H9 (cell line): ENCODE data around the gene PAX6. TPM values are rescaled to one million over a fixed set of nuclear protein-coding genes. Genes with fewer than 3 reads are reported as not detected.

Source experiments
- DNase-seq: peaks from one replicate; pipeline ENCODE4 v3.0.0-alpha.2; 2017
- H2AFZ ChIP-seq: one replicate; pipeline ENCODE4 v1.6.1; 2013; ENCODE audit warnings: mild to moderate bottlenecking, low read length, control low read depth, moderate library complexity
- H2AK5ac ChIP-seq: 2 replicates; pipeline ENCODE4 v1.6.1; 2013; ENCODE audit warnings: low read length, control low read depth, mixed read lengths; ENCODE audit not compliant: insufficient read length
- H2BK120ac ChIP-seq: one replicate; pipeline ENCODE4 v1.6.1; 2013; ENCODE audit warnings: low read depth, mild to moderate bottlenecking, low read length, control low read depth, inconsistent platforms; ENCODE audit not compliant: poor library complexity, severe bottlenecking
- H2BK12ac ChIP-seq: 2 replicates; pipeline ENCODE4 v1.6.1; 2013; ENCODE audit warnings: low read length, control low read depth, mixed read lengths, low read depth; ENCODE audit not compliant: insufficient read length
- H2BK15ac ChIP-seq: 2 replicates; pipeline ENCODE4 v1.6.1; 2013; ENCODE audit warnings: low read depth, low read length, control low read depth
- H2BK20ac ChIP-seq: one replicate; pipeline ENCODE4 v1.6.1; 2013; ENCODE audit warnings: low read depth, mild to moderate bottlenecking, low read length, control low read depth, inconsistent platforms; ENCODE audit not compliant: poor library complexity, severe bottlenecking
- H2BK5ac ChIP-seq: 2 replicates; pipeline ENCODE4 v1.6.1; 2013; ENCODE audit warnings: low read length, control low read depth, mixed read lengths; ENCODE audit not compliant: insufficient read length
- H3K14ac ChIP-seq: 2 replicates; pipeline ENCODE4 v1.6.1; 2013; ENCODE audit warnings: low read length, control low read depth; ENCODE audit not compliant: insufficient read depth
- H3K18ac ChIP-seq: 2 replicates; pipeline ENCODE4 v1.6.1; 2013; ENCODE audit warnings: low read depth, mild to moderate bottlenecking, mixed read lengths, low read length, control low read depth; ENCODE audit not compliant: insufficient read length
- H3K23ac ChIP-seq: 2 replicates; pipeline ENCODE4 v1.6.1; 2013; ENCODE audit warnings: low read length, control low read depth, mixed read lengths, low read depth; ENCODE audit not compliant: insufficient read length
- H3K23me2 ChIP-seq: 2 replicates; pipeline ENCODE4 v1.6.1; 2013; ENCODE audit warnings: low read depth, mild to moderate bottlenecking, mixed read lengths, low read length, control low read depth; ENCODE audit not compliant: insufficient read length, poor library complexity, severe bottlenecking
- H3K27ac ChIP-seq: 2 replicates; pipeline ENCODE4 v1.5.1; 2013; ENCODE audit warnings: low read length, control low read depth, mixed read lengths, low read depth; ENCODE audit not compliant: insufficient read length
- H3K27me3 ChIP-seq: 2 replicates; pipeline ENCODE4 v1.6.1; 2013; ENCODE audit warnings: low read length, control low read depth, inconsistent platforms; ENCODE audit not compliant: insufficient read depth
- H3K4ac ChIP-seq: 2 replicates; pipeline ENCODE4 v1.6.1; 2013; ENCODE audit warnings: low read depth, mild to moderate bottlenecking, control low read depth, inconsistent platforms, low read length, moderate library complexity
- H3K4me1 ChIP-seq: 2 replicates; pipeline ENCODE4 v1.6.1; 2013; ENCODE audit warnings: low read length, control low read depth, inconsistent platforms; ENCODE audit not compliant: insufficient read depth
- H3K4me2 ChIP-seq: 2 replicates; pipeline ENCODE4 v1.6.1; 2013; ENCODE audit warnings: low read length, control low read depth, mixed read lengths; ENCODE audit not compliant: insufficient read length, insufficient read depth
- H3K56ac ChIP-seq: 2 replicates; pipeline ENCODE4 v1.6.1; 2013; ENCODE audit warnings: low read depth, mild to moderate bottlenecking, mixed read lengths, low read length, control low read depth; ENCODE audit not compliant: insufficient read length
- H3K79me1 ChIP-seq: 2 replicates; pipeline ENCODE4 v1.6.1; 2013; ENCODE audit warnings: low read depth, mild to moderate bottlenecking, moderate library complexity, low read length, control low read depth, inconsistent platforms; ENCODE audit not compliant: insufficient read depth, poor library complexity, severe bottlenecking
- H3K79me2 ChIP-seq: 2 replicates; pipeline ENCODE4 v1.6.1; 2013; ENCODE audit warnings: low read length, control low read depth, inconsistent platforms; ENCODE audit not compliant: insufficient read depth
- H3K9ac ChIP-seq: 2 replicates; pipeline ENCODE4 v1.6.1; 2013; ENCODE audit warnings: low read length, control low read depth, mixed read lengths; ENCODE audit not compliant: insufficient read length; ENCODE audit errors: extremely low read depth
- H3K9me3 ChIP-seq: one replicate; pipeline ENCODE4 v1.6.1; 2013; ENCODE audit warnings: low read depth, low read length, inconsistent platforms; ENCODE audit not compliant: control insufficient read depth
- H3T11ph ChIP-seq: one replicate; pipeline ENCODE4 v1.6.1; 2013; ENCODE audit warnings: mild to moderate bottlenecking, low read length, control low read depth, inconsistent platforms
- H4K20me1 ChIP-seq: one replicate; pipeline ENCODE4 v1.6.1; 2013; ENCODE audit not compliant: control insufficient read depth, insufficient read length, insufficient read depth
- H4K5ac ChIP-seq: 2 replicates; pipeline ENCODE4 v1.6.1; 2013; ENCODE audit warnings: low read depth, mild to moderate bottlenecking, mixed read lengths, low read length, control low read depth; ENCODE audit not compliant: insufficient read length
- H4K8ac ChIP-seq: replicated peaks from 2 replicates; pipeline ENCODE4 v1.6.1; 2013; ENCODE audit warnings: low read length, control low read depth, mixed read lengths, low read depth; ENCODE audit not compliant: insufficient read length
- H4K91ac ChIP-seq: 2 replicates; pipeline ENCODE4 v1.6.1; 2013; ENCODE audit warnings: low read depth, mild to moderate bottlenecking, moderate library complexity, mixed read lengths, low read length, control low read depth; ENCODE audit not compliant: insufficient read length
- H3K27ac Mint-ChIP-seq, 3 experiments: 2 replicates in 2 of 3; 3 replicates in 1 of 3; pipeline ENCODE4 v1.8.0; 2020 to 2021; ENCODE audit warnings: mixed read lengths in 3 of 3, mild to moderate bottlenecking in 1 of 3, moderate library complexity in 1 of 3
- H3K27me3 Mint-ChIP-seq: 2 replicates; pipeline ENCODE4 v1.8.0; 2021; ENCODE audit warnings: low read depth, mild to moderate bottlenecking, moderate library complexity, mixed read lengths
- H3K36me3 Mint-ChIP-seq, 3 experiments: 2 replicates in 2 of 3; 3 replicates in 1 of 3; pipeline ENCODE4 v1.8.0; 2020 to 2021; ENCODE audit warnings: low read depth in 3 of 3, mixed read lengths in 3 of 3; ENCODE audit not compliant: insufficient read depth in 1 of 3
- H3K4me1 Mint-ChIP-seq, 2 experiments: 2 replicates each; pipeline ENCODE4 v1.8.0; 2020; ENCODE audit warnings: mixed read lengths in 2 of 2
- H3K4me3 Mint-ChIP-seq, 2 experiments: 2 replicates in 1 of 2; 3 replicates in 1 of 2; pipeline ENCODE4 v1.8.0; 2020 to 2021; ENCODE audit warnings: mild to moderate bottlenecking in 2 of 2, mixed read lengths in 2 of 2, moderate library complexity in 1 of 2
- H3K9me3 Mint-ChIP-seq, 2 experiments: 2 replicates in 1 of 2; 3 replicates in 1 of 2; pipeline ENCODE4 v1.8.0; 2020; ENCODE audit warnings: mild to moderate bottlenecking in 2 of 2, mixed read lengths in 2 of 2, moderate library complexity in 1 of 2
- CTCF ChIP-seq: fragments of 200-600 bp; sonication (generic); conservative IDR thresholded peaks from 3 replicates; pipeline ENCODE4 v1.8.0; 2021; ENCODE audit warnings: antibody characterized with exemption, mild to moderate bottlenecking
- WGBS: extraction: QIAGEN DNeasy Blood & Tissue Kit; methylation state at CpG from one replicate; pipeline ENCODE4 v1.1.7; 2013; ENCODE audit warnings: missing lambda C conversion rate, low lambda C conversion rate, mixed read lengths; ENCODE audit not compliant: insufficient read length; ENCODE audit errors: extremely low coverage; 5-methylcytosine and 5-hydroxymethylcytosine counted together
- total RNA-seq: library from RNA; stranded (reverse); gene quantifications from 2 replicates; pipeline ENCODE4 v1.2.1, GENCODE V29; 2021

The PAX6 gene
- total RNA-seq, 1 experiment from 2014 or later = not detected

- Histone ChIP-seq H2BK120ac (no peak overlapping the region), H3K18ac (no peak overlapping the region), H3K23me2 (no peaks in the 10 kb centered on the region), H3K14ac (no peak overlapping the region), H3T11ph (no peak overlapping the region), H4K91ac (no peak overlapping the region), H3K27ac (no peak overlapping the region), H3K23ac (no peak overlapping the region), H3K4me2 (no peak overlapping the region), H3K27me3 (no peaks in the 10 kb centered on the region), H2BK15ac (no peak overlapping the region), H3K4me1 (no peaks in the 10 kb centered on the region), H3K9me3 (no peaks in the 10 kb centered on the region), H3K9ac (no peak overlapping the region), H2BK5ac (no peak overlapping the region), H4K8ac (no peak overlapping the region), H3K79me1 (no peaks in the 10 kb centered on the region), H2AK5ac (no peak overlapping the region), H2BK20ac (no peak overlapping the region), H2BK12ac (no peak overlapping the region), H3K56ac (no peak overlapping the region), H2AFZ (no peak overlapping the region), H4K5ac (no peak overlapping the region), H3K4ac (no peak overlapping the region), H3K79me2 (no peaks in the 10 kb centered on the region), H4K20me1 (no peaks in the 10 kb centered on the region)
- H3K27me3 Mint-ChIP-seq = no peaks in the 10 kb centered on the region
- WGBS = no CpG with 5 or more reads among the region's 1 CpG
- H3K27ac Mint-ChIP-seq = peak overlapping the region in 1 of 3 experiments; percentile 21; a peak in 1 of 7 replicates
- no peak overlapping the region for H3K4me3 Mint-ChIP-seq
- DNase-seq = no peak
- H3K36me3 Mint-ChIP-seq = no peaks in the 10 kb centered on the region
- H3K4me1 Mint-ChIP-seq = peaks cover 2 to 15% of the 10 kb centered on the region in 2 experiments
- no peak for TF ChIP-seq CTCF
- no peaks in the 10 kb centered on the region for H3K9me3 Mint-ChIP-seq
Observed at GRCh38 chr11:31761636-31762035, 49.5 kb downstream of the PAX6 start.
